ENCODE measurements around the gene SHC3.

DNA sequence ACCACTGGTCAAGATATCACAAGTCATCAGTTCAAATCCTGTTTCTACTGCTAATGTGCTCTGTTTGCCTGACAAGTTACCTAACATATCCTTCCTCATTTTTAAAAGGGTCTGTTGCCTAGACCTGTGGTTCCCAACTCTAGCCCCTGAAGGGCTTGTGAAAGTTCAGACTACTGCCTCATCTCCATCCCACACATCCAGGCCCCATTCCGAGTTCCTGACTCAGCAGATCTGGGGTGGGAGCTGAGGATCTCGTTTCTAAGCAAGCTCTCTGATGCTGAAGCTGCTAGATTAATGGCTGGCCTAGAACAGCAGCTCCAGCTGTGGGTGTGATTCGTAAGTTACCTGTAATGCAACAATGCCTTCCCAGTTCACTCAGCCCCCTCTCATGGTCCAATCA is 154.9 kb downstream of the SHC3 start:
- TF ChIP-seq SIN3A (IDR thresholded peaks at IDR 0.05; ENCODE audit: borderline replicate concordance in 2 of 2, control insufficient read depth in 1 of 2, low read depth in 2 of 2, low read length in 2 of 2), result no peak
- no peak for TF ChIP-seq TCF7 (IDR thresholded peaks at IDR 0.05; ENCODE audit: borderline replicate concordance)
- TF ChIP-seq, protein P1, sequence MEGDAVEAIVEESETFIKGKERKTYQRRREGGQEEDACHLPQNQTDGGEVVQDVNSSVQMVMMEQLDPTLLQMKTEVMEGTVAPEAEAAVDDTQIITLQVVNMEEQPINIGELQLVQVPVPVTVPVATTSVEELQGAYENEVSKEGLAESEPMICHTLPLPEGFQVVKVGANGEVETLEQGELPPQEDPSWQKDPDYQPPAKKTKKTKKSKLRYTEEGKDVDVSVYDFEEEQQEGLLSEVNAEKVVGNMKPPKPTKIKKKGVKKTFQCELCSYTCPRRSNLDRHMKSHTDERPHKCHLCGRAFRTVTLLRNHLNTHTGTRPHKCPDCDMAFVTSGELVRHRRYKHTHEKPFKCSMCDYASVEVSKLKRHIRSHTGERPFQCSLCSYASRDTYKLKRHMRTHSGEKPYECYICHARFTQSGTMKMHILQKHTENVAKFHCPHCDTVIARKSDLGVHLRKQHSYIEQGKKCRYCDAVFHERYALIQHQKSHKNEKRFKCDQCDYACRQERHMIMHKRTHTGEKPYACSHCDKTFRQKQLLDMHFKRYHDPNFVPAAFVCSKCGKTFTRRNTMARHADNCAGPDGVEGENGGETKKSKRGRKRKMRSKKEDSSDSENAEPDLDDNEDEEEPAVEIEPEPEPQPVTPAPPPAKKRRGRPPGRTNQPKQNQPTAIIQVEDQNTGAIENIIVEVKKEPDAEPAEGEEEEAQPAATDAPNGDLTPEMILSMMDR (IDR thresholded peaks at IDR 0.05 in 2 of 3, conservative IDR thresholded peaks at IDR 0.05 in 1 of 3; ENCODE audit: insufficient read depth in 2 of 3, low read depth in 1 of 3, low read length in 3 of 3), result no peak
